DOHH2 (cell line): ENCODE results near the gene SLC35G2.

Experiments
- EZH2phosphoT487 ChIP-seq: fragments of 200-600 bp; sonication (generic); IDR thresholded peaks from 2 replicates; pipeline ENCODE4 v1.6.1; 2017; ENCODE audit warnings: borderline replicate concordance, mild to moderate bottlenecking, antibody characterized with exemption, low read length, moderate library complexity, mixed read lengths
- TF ChIP-seq, protein P1 (sequence below): fragments of 200-600 bp; sonication (generic); IDR thresholded peaks from one replicate; pipeline ENCODE4 v1.5.1; 2014; ENCODE audit warnings: antibody characterized with exemption, mild to moderate bottlenecking, low read depth, low read length; ENCODE audit not compliant: poor library complexity, severe bottlenecking

DNA sequence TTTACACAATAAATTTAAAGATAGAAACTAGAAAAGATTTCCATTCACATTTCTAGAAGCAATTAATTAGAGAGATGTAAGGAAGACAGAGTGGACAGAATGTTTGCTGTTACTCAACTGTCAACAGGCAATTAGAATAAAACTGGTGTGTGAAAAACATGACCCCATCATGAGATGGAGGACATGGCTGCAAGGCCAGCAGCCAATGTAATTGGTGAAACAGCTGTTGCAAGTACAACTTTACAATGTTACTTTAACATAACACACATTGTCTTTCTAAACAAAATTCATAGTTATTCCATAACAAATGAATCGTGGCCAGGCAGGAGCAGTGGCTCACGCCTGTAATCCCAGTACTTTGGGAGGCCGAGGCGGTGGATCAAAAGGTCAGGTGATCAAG is 38.2 kb upstream of the SLC35G2 start:
- TF ChIP-seq, protein P1, sequence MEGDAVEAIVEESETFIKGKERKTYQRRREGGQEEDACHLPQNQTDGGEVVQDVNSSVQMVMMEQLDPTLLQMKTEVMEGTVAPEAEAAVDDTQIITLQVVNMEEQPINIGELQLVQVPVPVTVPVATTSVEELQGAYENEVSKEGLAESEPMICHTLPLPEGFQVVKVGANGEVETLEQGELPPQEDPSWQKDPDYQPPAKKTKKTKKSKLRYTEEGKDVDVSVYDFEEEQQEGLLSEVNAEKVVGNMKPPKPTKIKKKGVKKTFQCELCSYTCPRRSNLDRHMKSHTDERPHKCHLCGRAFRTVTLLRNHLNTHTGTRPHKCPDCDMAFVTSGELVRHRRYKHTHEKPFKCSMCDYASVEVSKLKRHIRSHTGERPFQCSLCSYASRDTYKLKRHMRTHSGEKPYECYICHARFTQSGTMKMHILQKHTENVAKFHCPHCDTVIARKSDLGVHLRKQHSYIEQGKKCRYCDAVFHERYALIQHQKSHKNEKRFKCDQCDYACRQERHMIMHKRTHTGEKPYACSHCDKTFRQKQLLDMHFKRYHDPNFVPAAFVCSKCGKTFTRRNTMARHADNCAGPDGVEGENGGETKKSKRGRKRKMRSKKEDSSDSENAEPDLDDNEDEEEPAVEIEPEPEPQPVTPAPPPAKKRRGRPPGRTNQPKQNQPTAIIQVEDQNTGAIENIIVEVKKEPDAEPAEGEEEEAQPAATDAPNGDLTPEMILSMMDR = no peak
- TF ChIP-seq EZH2phosphoT487 = no peak
